HG03064 (cell line): ENCODE data around the gene FCAR.
"Not testable (repeated sequence)": the region's sequence is repeated elsewhere in the genome, so short reads cannot be mapped to it uniquely, and the experiment has no call there.

Experiments used
- ATAC-seq: cut with Tn5 transposase; IDR thresholded peaks from one replicate; pipeline ENCODE4 v1.9.1; 2021; ENCODE audit warnings: low read depth; ENCODE audit not compliant: unreplicated experiment

The FCAR gene

GRCh38 chr19:54893406-54893805, 19.4 kb downstream of the FCAR start:
- no peak for ATAC-seq

GRCh38 chr19:54894106-54894505, 20.1 kb downstream of the FCAR start:
- ATAC-seq, result not testable (repeated sequence)

- no peak for ATAC-seq
These were observed 22.0 kb downstream of the FCAR start for GRCh38 chr19:54896036-54896435.

GRCh38 chr19:54898685-54899084, 24.6 kb downstream of the FCAR start:
- ATAC-seq, result not testable (repeated sequence)

- not testable (repeated sequence) for ATAC-seq
These were observed 25.6 kb downstream of the FCAR start for GRCh38 chr19:54899646-54900045.

- ATAC-seq, result not testable (repeated sequence)
These were observed 27.1 kb downstream of the FCAR start for GRCh38 chr19:54901153-54901552.

GRCh38 chr19:54902061-54902460, 28.0 kb downstream of the FCAR start:
- ATAC-seq, result no peak

GRCh38 chr19:54903303-54903702, 29.3 kb downstream of the FCAR start:
- ATAC-seq, result no peak

GRCh38 chr19:54904261-54904660, 30.2 kb downstream of the FCAR start:
- not testable (repeated sequence) for ATAC-seq

GRCh38 chr19:54905421-54905802, 31.4 kb downstream of the FCAR start:
- ATAC-seq, result no peak

- no peak for ATAC-seq
These were observed 31.9 kb downstream of the FCAR start, which contains the start of gene NCR1 for GRCh38 chr19:54905803-54906511. TSS of gene NCR1 (plus strand) at chr19:54906148. CDS start at chr19:54906188, 40 bp downstream.

GRCh38 chr19:54906819-54907218, 32.8 kb downstream of the FCAR start:
- no peak for ATAC-seq

- ATAC-seq, result not testable (repeated sequence)
These were observed 33.9 kb downstream of the FCAR start for GRCh38 chr19:54907899-54908298.

- no peak for ATAC-seq
These were observed 42.8 kb downstream of the FCAR start for GRCh38 chr19:54916822-54917221.

GRCh38 chr19:54918499-54918898, 44.5 kb downstream of the FCAR start:
- ATAC-seq, result no peak

GRCh38 chr19:54919646-54920563, 45.9 kb downstream of the FCAR start:
- ATAC-seq, result not testable (repeated sequence)

GRCh38 chr19:54921082-54921481, 47.0 kb downstream of the FCAR start:
- ATAC-seq, result no peak

- ATAC-seq, result no peak
These were observed 49.2 kb downstream of the FCAR start for GRCh38 chr19:54923276-54923675.

- no peak for ATAC-seq
These were observed 54.3 kb downstream of the FCAR start for GRCh38 chr19:54928299-54928698.

GRCh38 chr19:54937926-54938325, 63.9 kb downstream of the FCAR start:
- no peak for ATAC-seq

- ATAC-seq, result no peak
These were observed 64.9 kb downstream of the FCAR start for GRCh38 chr19:54938906-54939305.
